GM12878 (cell line): ENCODE measurements around the gene KIF25. TPM values are rescaled to one million over a fixed set of nuclear protein-coding genes. Genes with fewer than 3 reads are reported as not detected.

Experiments
- ATAC-seq: fragments of 200-7000 bp; cut with Tn5 transposase; 3 replicates; pipeline ENCODE4 v1.9.1; 2020; ENCODE audit warnings: mild to moderate bottlenecking, moderate library complexity
- BruUV-seq: library from RNA; stranded (reverse); fragments of 400-500 nt; replicated peaks from 2 replicates; lab custom pipeline; 2021; lab: Mats Ljungman, UMichigan
- CTCF ChIA-PET: fragments of 300-600 bp; sonication (Branson Sonifier 250); formaldehyde crosslinking; extraction: SDS; loops from one replicate; lab custom pipeline; 2021; ENCODE audit warnings: inconsistent platforms; lab: Yijun Ruan, JAX
- POLR2A ChIA-PET: fragments of 350-600 bp; formaldehyde crosslinking; extraction: SDS; loops from one replicate; lab custom pipeline; 2021; ENCODE audit warnings: inconsistent platforms; lab: Charles Lee
- RAD21 ChIA-PET: fragments of 300-600 bp; sonication (Branson Sonifier 250); formaldehyde crosslinking; loops from one replicate; lab custom pipeline; 2023; ENCODE audit warnings: antibody characterized with exemption; ENCODE audit not compliant: unreplicated experiment; lab: Charles Lee
- SMC1A ChIA-PET: fragments of 300-600 bp; sonication (Branson Sonifier 250); formaldehyde crosslinking; loops from one replicate; lab custom pipeline; 2023; ENCODE audit not compliant: unreplicated experiment, uncharacterized antibody; lab: Charles Lee
- DNase-seq: peaks from one replicate; pipeline ENCODE4 v3.0.0-alpha.2; 2011; ENCODE audit warnings: low read depth, low spot score
- FAIRE-seq: peaks from 3 replicates; lab custom pipeline; 2011; peaks lifted over from hg19 to GRCh38; lab: Jason Lieb, UNC
- H2AFZ ChIP-seq: 2 replicates; pipeline ENCODE4 v1.6.0; 2011; ENCODE audit warnings: low read depth, low read length, control low read depth; ENCODE audit not compliant: control insufficient read depth
- H3K27ac ChIP-seq: 2 replicates; pipeline ENCODE4 v1.5.1; 2011; ENCODE audit warnings: control low read depth; ENCODE audit not compliant: control insufficient read depth, insufficient read depth
- H3K27me3 ChIP-seq, 2 experiments: replicated peaks in 1 of 2; 2 replicates each; pipeline versions ENCODE4 v1.6.0 to v1.6.1; 2011; ENCODE audit warnings: low read length in 1 of 2; ENCODE audit not compliant: control insufficient read depth in 2 of 2, insufficient read depth in 2 of 2
- H3K36me3 ChIP-seq, 2 experiments: 2 replicates each; pipeline ENCODE4 v1.5.1; 2011; ENCODE audit warnings: low read length in 1 of 2; ENCODE audit not compliant: control insufficient read depth in 2 of 2, insufficient read depth in 2 of 2
- H3K4me1 ChIP-seq: 2 replicates; pipeline ENCODE4 v1.6.1; 2011; ENCODE audit warnings: mild to moderate bottlenecking, low read length, moderate library complexity, mixed read lengths; ENCODE audit not compliant: control insufficient read depth, insufficient read depth
- H3K4me2 ChIP-seq: 2 replicates; pipeline ENCODE4 v1.6.0; 2011; ENCODE audit warnings: control low read depth; ENCODE audit not compliant: control insufficient read depth, insufficient read depth
- H3K4me3 ChIP-seq: fragments of 200-600 bp; sonication (generic); 2 replicates; pipeline ENCODE4 v1.5.1; 2016
- H3K79me2 ChIP-seq: 2 replicates; pipeline ENCODE4 v1.6.0; 2011; ENCODE audit warnings: low read length; ENCODE audit not compliant: control insufficient read depth, insufficient read depth
- H3K9ac ChIP-seq: 2 replicates; pipeline ENCODE4 v1.8.0; 2011; ENCODE audit warnings: low read length, control low read depth, mixed read lengths; ENCODE audit not compliant: control insufficient read depth, insufficient read depth
- H3K9me3 ChIP-seq: replicated peaks from 3 replicates; pipeline ENCODE4 v1.5.1; 2011; ENCODE audit warnings: mild to moderate bottlenecking, low read length; ENCODE audit not compliant: control insufficient read depth, insufficient read depth
- H4K20me1 ChIP-seq: 2 replicates; pipeline ENCODE4 v1.6.0; 2011; ENCODE audit not compliant: control insufficient read depth, insufficient read depth
- ATF7 ChIP-seq: fragments of 450-650 bp; IDR thresholded peaks from 2 replicates; pipeline ENCODE4 v1.6.1; 2016; ENCODE audit warnings: low read depth, mild to moderate bottlenecking
- CBX5 ChIP-seq: sonication (generic); IDR thresholded peaks from 2 replicates; pipeline ENCODE4 v1.6.1; 2016; ENCODE audit warnings: low read depth, moderate library complexity, mild to moderate bottlenecking, inconsistent platforms
- CHD2 ChIP-seq: IDR thresholded peaks from 2 replicates; pipeline ENCODE4 v1.6.1; 2011; ENCODE audit warnings: low read depth, low read length, improper control_type of control experiment, borderline replicate concordance
- KDM1A ChIP-seq: fragments of 200-600 bp; sonication (generic); IDR thresholded peaks from 2 replicates; pipeline ENCODE4 v1.6.1; 2016; ENCODE audit warnings: borderline replicate concordance
- MEF2B ChIP-seq: fragments of 450-650 bp; IDR thresholded peaks from 2 replicates; pipeline ENCODE4 v1.6.1; 2018; ENCODE audit warnings: mild to moderate bottlenecking, moderate library complexity; ENCODE audit not compliant: partially characterized antibody, poor library complexity, severe bottlenecking
- MTA2 ChIP-seq: fragments of 450-650 bp; IDR thresholded peaks from 2 replicates; pipeline ENCODE4 v1.6.1; 2016; ENCODE audit warnings: low read depth, mild to moderate bottlenecking, moderate library complexity
- MTA3 ChIP-seq: IDR thresholded peaks from 2 replicates; pipeline ENCODE4 v1.6.1; 2012; ENCODE audit warnings: low read length, inconsistent platforms, borderline replicate concordance
- MYB ChIP-seq: fragments of 150-350 bp; IDR thresholded peaks from 2 replicates; pipeline ENCODE4 v1.6.1; 2014; ENCODE audit warnings: mild to moderate bottlenecking, low read depth, low read length, borderline replicate concordance
- MYC ChIP-seq: IDR thresholded peaks from 2 replicates; pipeline ENCODE4 v1.6.1; 2011; ENCODE audit warnings: mild to moderate bottlenecking, low read length, moderate library complexity, inconsistent platforms; ENCODE audit not compliant: insufficient read depth, insufficient replicate concordance, insufficient read length, severe bottlenecking
- NRF1 ChIP-seq: conservative IDR thresholded peaks from 2 replicates; pipeline ENCODE4 v1.6.1; 2011; ENCODE audit warnings: mild to moderate bottlenecking, low read depth, low read length, improper control_type of control experiment
- ZNF207 ChIP-seq: fragments of 450-650 bp; IDR thresholded peaks from 2 replicates; pipeline ENCODE4 v1.6.1; 2014; ENCODE audit warnings: antibody characterized with exemption, mild to moderate bottlenecking, borderline replicate concordance
- ZNF217 ChIP-seq: fragments of 450-650 bp; IDR thresholded peaks from 2 replicates; pipeline ENCODE4 v1.6.1; 2017; ENCODE audit warnings: antibody characterized with exemption, mild to moderate bottlenecking
- ZNF622 ChIP-seq: fragments of 450-650 bp; IDR thresholded peaks from 2 replicates; pipeline ENCODE4 v1.6.1; 2017; ENCODE audit warnings: mild to moderate bottlenecking, inconsistent platforms
- WGBS: methylation state at CpG from one replicate; pipeline ENCODE4 v1.1.6; 2016; ENCODE audit warnings: low lambda C conversion rate; ENCODE audit not compliant: insufficient replicate concordance, insufficient coverage; ENCODE audit errors: missing lambda C conversion rate; 5-methylcytosine and 5-hydroxymethylcytosine counted together
- in situ Hi-C: fragments of 300-500 bp; cut with MboI; formaldehyde crosslinking; loops from 9 replicates; pipeline ENCODE4 v1.14.3; 2018; ENCODE audit warnings: mixed read lengths
- intact Hi-C: fragments of 100-400 bp; cut with micrococcal nuclease; formaldehyde crosslinking; loops from one replicate; pipeline ENCODE4 v1.14.2; 2022; ENCODE audit not compliant: unreplicated experiment
- polyA plus RNA-seq, 11 experiments: library from polyadenylated mRNA; depleted of rRNA in 4 of 11; unstranded in 6 of 11; stranded (reverse) in 5 of 11; fragments of >200 nt; fragmentation: Nextera tagmentation in 4 of 11; fragmentation: Illumina TruSeq in 1 of 11; extraction: Ambion mirVana in 4 of 11; extraction: Trizol in 1 of 11; gene quantifications; 1 replicate in 1 of 11; 2 replicates in 10 of 11; pipeline versions ENCODE4 v1.2.1 to v1.2.3, GENCODE V29; 2011 to 2016; ENCODE audit warnings: inconsistent platforms in 2 of 11, missing spikeins in 2 of 11, low read depth in 1 of 11
- total RNA-seq, 4 experiments: library from RNA; depleted of rRNA in 3 of 4; stranded (reverse); fragments of >200 nt in 3 of 4; fragmentation: Illumina TruSeq in 1 of 4; extraction: Trizol in 1 of 4; gene quantifications; 2 replicates each; pipeline versions ENCODE4 v1.2.1 to v1.2.3, GENCODE V29; 2013 to 2021
- TF ChIP-seq, protein P1 (sequence below): fragments of 450-650 bp; IDR thresholded peaks from 2 replicates; pipeline ENCODE4 v1.6.1; 2017; ENCODE audit warnings: mild to moderate bottlenecking, low read depth, inconsistent platforms; ENCODE audit not compliant: poor library complexity, severe bottlenecking
- TF ChIP-seq, protein P2 (sequence below): fragments of 450-650 bp; formaldehyde crosslinking; IDR thresholded peaks from 2 replicates; pipeline ENCODE4 v1.4.0; 2020; ENCODE audit warnings: mild to moderate bottlenecking, moderate library complexity

The KIF25 gene
- total and polyA plus RNA-seq, 10 of the 15 experiments (the other 5 are each of a cell fraction or from before 2014, with no cell fraction given): not detected

GRCh38 chr6:168045141-168045691 is 47.7 kb downstream of the KIF25 start (continued):
- no peak for TF ChIP-seq MTA2
- TF ChIP-seq MYB: no peak
- TF ChIP-seq CHD2: no peak
- TF ChIP-seq, protein P1, sequence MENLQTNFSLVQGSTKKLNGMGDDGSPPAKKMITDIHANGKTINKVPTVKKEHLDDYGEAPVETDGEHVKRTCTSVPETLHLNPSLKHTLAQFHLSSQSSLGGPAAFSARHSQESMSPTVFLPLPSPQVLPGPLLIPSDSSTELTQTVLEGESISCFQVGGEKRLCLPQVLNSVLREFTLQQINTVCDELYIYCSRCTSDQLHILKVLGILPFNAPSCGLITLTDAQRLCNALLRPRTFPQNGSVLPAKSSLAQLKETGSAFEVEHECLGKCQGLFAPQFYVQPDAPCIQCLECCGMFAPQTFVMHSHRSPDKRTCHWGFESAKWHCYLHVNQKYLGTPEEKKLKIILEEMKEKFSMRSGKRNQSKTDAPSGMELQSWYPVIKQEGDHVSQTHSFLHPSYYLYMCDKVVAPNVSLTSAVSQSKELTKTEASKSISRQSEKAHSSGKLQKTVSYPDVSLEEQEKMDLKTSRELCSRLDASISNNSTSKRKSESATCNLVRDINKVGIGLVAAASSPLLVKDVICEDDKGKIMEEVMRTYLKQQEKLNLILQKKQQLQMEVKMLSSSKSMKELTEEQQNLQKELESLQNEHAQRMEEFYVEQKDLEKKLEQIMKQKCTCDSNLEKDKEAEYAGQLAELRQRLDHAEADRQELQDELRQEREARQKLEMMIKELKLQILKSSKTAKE: no peak
- no peak for TF ChIP-seq ATF7
- no peak for TF ChIP-seq ZNF217
- TF ChIP-seq MTA3: no peak

DNA sequence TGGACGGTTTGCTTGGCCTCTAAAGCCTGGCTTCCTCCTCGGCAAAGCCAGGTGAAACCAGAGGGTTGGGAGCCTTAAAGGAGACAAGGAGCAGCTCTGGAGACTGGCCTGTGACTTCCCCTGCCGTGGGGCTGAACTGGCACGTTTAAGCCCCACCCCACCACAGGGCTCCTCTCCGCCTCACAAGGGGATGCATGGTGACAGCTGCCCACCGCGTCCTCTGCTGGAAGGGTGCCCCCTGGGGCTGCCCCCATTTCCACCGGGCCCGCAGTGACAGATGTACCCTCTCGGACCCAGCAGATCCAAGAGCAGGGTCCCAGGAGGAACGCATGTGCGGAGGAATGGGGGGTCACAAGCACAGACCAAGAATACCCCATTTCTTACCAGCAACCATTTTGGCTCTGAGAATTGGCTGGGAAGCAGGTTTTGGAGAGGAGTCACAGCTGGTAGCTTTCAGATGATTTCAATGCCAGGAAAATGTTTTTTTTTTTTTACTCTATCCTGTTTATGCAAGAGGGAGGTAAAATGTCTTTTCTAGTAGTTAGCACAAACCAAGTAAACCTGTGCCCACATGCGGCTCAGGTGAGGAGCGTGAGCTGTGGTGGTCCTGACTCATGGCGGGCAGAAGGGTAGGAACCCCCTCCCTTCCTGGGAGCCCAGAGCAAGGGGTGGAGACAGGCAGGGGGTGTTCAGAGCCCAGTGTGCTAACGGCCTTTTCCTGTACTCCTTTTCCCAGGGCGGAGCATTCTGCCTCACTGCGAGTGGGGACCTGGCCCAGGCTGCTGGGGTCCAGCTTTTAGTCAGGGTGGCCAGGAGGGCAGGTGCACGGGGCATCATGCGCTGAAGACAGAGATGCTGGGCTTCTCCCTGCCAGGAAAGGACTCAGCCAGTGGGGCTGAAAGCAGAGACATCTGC is 48.5 kb downstream of the KIF25 start:
- WGBS: 60% methylated on average over 20 of the region's 20 CpGs
- H3K9me3 ChIP-seq: no peaks in the 10 kb centered on the region; the same call in 2 of the 3 replicates
- FAIRE-seq (no peak), ATAC-seq (no peak), DNase-seq (no peak)
- no peaks in the 10 kb centered on the region for H4K20me1 ChIP-seq
- H3K27me3 ChIP-seq: no peaks in the 10 kb centered on the region
- no peak overlapping the region for H3K9ac ChIP-seq
- ChIA-PET RAD21 (no interaction called here), CTCF (no interaction called here), SMC1A (no interaction called here), POLR2A (interaction anchor here (0.6 kb wide), 1 partner anchor 19 kb away, joined by 4 read pairs; no protein-coding TSS in a partner anchor)
- intact Hi-C loops: no loop called here
- no peak overlapping the region for H3K27ac ChIP-seq
- H3K4me2 ChIP-seq: no peak overlapping the region
- H2AFZ ChIP-seq: no peak overlapping the region
- in situ Hi-C loops: no loop called here
- H3K36me3 ChIP-seq: no peaks in the 10 kb centered on the region
- no peaks in the 10 kb centered on the region for H3K4me1 ChIP-seq
- H3K79me2 ChIP-seq: no peaks in the 10 kb centered on the region
- no TSS peak for BruUV-seq
- no peak overlapping the region for H3K4me3 ChIP-seq
- TF ChIP-seq KDM1A (no peak), CHD2 (no peak), MEF2B (no peak), ZNF207 (no peak), NRF1 (no peak), CBX5 (no peak), ZNF622 (no peak), ATF7 (no peak), MYC (no peak), MYB (no peak)
- TF ChIP-seq, protein P2, sequence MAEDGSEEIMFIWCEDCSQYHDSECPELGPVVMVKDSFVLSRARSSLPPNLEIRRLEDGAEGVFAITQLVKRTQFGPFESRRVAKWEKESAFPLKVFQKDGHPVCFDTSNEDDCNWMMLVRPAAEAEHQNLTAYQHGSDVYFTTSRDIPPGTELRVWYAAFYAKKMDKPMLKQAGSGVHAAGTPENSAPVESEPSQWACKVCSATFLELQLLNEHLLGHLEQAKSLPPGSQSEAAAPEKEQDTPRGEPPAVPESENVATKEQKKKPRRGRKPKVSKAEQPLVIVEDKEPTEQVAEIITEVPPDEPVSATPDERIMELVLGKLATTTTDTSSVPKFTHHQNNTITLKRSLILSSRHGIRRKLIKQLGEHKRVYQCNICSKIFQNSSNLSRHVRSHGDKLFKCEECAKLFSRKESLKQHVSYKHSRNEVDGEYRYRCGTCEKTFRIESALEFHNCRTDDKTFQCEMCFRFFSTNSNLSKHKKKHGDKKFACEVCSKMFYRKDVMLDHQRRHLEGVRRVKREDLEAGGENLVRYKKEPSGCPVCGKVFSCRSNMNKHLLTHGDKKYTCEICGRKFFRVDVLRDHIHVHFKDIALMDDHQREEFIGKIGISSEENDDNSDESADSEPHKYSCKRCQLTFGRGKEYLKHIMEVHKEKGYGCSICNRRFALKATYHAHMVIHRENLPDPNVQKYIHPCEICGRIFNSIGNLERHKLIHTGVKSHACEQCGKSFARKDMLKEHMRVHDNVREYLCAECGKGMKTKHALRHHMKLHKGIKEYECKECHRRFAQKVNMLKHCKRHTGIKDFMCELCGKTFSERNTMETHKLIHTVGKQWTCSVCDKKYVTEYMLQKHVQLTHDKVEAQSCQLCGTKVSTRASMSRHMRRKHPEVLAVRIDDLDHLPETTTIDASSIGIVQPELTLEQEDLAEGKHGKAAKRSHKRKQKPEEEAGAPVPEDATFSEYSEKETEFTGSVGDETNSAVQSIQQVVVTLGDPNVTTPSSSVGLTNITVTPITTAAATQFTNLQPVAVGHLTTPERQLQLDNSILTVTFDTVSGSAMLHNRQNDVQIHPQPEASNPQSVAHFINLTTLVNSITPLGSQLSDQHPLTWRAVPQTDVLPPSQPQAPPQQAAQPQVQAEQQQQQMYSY (CRISPR knock-in tag): no peak
